ENCODE results near the gene LALBA.
A peak's percentile ranks its signal among the peaks of the same experiment; 100 is the strongest.
"Not testable (repeated sequence)": the region's sequence is repeated elsewhere in the genome, so short reads cannot be mapped to it uniquely, and the experiment has no call there.

The LALBA gene

DNA sequence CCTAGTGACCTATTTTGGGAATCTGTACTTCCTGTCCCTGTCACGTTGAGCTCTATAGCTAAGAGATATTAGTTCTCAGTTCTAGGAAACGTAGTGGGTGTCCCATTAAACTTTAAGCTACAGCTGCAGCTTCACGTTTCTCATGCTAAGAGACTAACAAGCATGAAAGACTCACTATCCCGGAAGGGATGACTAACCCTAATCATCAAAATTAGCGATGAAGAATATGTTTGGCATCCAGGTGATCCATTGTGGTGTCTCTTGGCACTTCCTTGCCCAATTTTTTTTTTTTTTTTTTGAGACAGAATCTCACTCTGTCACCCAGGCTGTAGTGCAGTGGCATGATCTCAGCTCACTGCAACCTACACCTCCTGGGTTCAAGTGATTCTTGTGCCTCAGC, 11.0 kb upstream of the LALBA start:
- no peaks in the 10 kb centered on the region for H3K27me3 ChIP-seq (ENCODE audit: insufficient read depth, poor library complexity, severe bottlenecking)
- H3K4me3 ChIP-seq (ENCODE audit: severe bottlenecking): no peak overlapping the region
- peak overlapping the region; percentile 55 for H3K27ac ChIP-seq (ENCODE audit: poor library complexity, severe bottlenecking)
- H3K36me3 ChIP-seq (ENCODE audit: low read depth): no peaks in the 10 kb centered on the region
- DNase-seq (ENCODE audit: low spot score) (no peak), ATAC-seq (ENCODE audit: low read depth) (peak; percentile 97)
- peaks cover 12% of the 10 kb centered on the region for H3K4me1 ChIP-seq (ENCODE audit: insufficient read depth, poor library complexity, severe bottlenecking)
- H3K9me3 ChIP-seq (ENCODE audit: severe bottlenecking): no peaks in the 10 kb centered on the region
- TF ChIP-seq, protein P1, sequence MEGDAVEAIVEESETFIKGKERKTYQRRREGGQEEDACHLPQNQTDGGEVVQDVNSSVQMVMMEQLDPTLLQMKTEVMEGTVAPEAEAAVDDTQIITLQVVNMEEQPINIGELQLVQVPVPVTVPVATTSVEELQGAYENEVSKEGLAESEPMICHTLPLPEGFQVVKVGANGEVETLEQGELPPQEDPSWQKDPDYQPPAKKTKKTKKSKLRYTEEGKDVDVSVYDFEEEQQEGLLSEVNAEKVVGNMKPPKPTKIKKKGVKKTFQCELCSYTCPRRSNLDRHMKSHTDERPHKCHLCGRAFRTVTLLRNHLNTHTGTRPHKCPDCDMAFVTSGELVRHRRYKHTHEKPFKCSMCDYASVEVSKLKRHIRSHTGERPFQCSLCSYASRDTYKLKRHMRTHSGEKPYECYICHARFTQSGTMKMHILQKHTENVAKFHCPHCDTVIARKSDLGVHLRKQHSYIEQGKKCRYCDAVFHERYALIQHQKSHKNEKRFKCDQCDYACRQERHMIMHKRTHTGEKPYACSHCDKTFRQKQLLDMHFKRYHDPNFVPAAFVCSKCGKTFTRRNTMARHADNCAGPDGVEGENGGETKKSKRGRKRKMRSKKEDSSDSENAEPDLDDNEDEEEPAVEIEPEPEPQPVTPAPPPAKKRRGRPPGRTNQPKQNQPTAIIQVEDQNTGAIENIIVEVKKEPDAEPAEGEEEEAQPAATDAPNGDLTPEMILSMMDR (IDR thresholded peaks at IDR 0.05; ENCODE audit: poor library complexity, severe bottlenecking): no peak

GRCh38 chr12:48572326-48572725, 2.5 kb upstream of the LALBA start:
- H3K27me3 ChIP-seq (ENCODE audit: insufficient read depth, poor library complexity, severe bottlenecking): no peaks in the 10 kb centered on the region
- no peak overlapping the region for H3K27ac ChIP-seq (ENCODE audit: poor library complexity, severe bottlenecking)
- no peaks in the 10 kb centered on the region for H3K9me3 ChIP-seq (ENCODE audit: severe bottlenecking)
- DNase-seq (ENCODE audit: low spot score) (no peak), ATAC-seq (ENCODE audit: low read depth) (no peak)
- TF ChIP-seq, protein P1 (IDR thresholded peaks at IDR 0.05; ENCODE audit: poor library complexity, severe bottlenecking): no peak
- H3K4me3 ChIP-seq (ENCODE audit: severe bottlenecking): no peak overlapping the region
- H3K36me3 ChIP-seq (ENCODE audit: low read depth): no peaks in the 10 kb centered on the region
- H3K4me1 ChIP-seq (ENCODE audit: insufficient read depth, poor library complexity, severe bottlenecking): no peaks in the 10 kb centered on the region

DNA sequence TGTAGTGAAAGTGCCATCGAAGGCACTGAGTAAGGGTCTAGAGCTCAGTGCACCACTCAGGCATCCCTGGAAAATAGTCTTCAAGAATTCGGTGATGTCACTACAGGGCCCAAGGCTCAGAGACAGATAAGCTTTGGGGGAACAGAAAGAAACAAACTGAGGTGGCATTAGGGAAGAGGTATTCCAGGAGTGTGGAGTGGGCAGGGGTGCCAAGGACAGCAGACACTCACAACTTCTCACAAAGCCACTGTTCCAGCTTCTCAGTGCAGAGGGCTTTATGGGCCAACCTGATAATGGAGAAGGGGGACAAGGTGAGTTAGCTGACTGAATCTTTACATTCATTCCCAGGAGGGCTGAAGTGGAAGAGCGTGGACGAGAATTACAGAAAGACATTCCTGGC, 2.1 kb downstream of the LALBA start:
- H3K27ac ChIP-seq (ENCODE audit: poor library complexity, severe bottlenecking): no peak overlapping the region
- TF ChIP-seq, protein P1 (IDR thresholded peaks at IDR 0.05; ENCODE audit: poor library complexity, severe bottlenecking): no peak
- no peaks in the 10 kb centered on the region for H3K4me1 ChIP-seq (ENCODE audit: insufficient read depth, poor library complexity, severe bottlenecking)
- no peaks in the 10 kb centered on the region for H3K36me3 ChIP-seq (ENCODE audit: low read depth)
- no peak overlapping the region for H3K4me3 ChIP-seq (ENCODE audit: severe bottlenecking)
- DNase-seq (ENCODE audit: low spot score) (no peak), ATAC-seq (ENCODE audit: low read depth) (no peak)
- no peaks in the 10 kb centered on the region for H3K9me3 ChIP-seq (ENCODE audit: severe bottlenecking)
- no peaks in the 10 kb centered on the region for H3K27me3 ChIP-seq (ENCODE audit: insufficient read depth, poor library complexity, severe bottlenecking)

DNA sequence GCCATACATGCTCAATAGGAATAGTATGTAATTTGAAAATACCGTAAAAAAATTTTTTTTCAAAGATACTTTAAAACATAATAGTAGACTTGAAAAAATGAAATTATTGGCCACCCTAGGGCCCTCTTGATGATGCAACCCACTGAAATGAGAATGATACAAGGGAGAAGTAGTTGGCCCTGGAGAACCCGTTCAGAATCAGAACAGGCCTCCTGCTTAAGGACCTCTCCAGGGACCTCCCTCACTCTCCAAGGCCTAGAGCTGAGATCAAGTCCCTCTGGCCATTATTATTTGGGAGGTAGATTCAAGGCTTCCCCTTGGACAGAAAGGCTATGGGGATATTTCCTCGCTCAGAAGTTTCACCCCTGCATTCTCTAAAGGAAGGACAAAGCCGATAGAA, 11.9 kb downstream of the LALBA start:
- no peaks in the 10 kb centered on the region for H3K4me1 ChIP-seq (ENCODE audit: insufficient read depth, poor library complexity, severe bottlenecking)
- TF ChIP-seq, protein P1 (IDR thresholded peaks at IDR 0.05; ENCODE audit: poor library complexity, severe bottlenecking): no peak
- DNase-seq (ENCODE audit: low spot score): no peak
- H3K9me3 ChIP-seq (ENCODE audit: severe bottlenecking): no peaks in the 10 kb centered on the region
- no peak overlapping the region for H3K27ac ChIP-seq (ENCODE audit: poor library complexity, severe bottlenecking)
- no peaks in the 10 kb centered on the region for H3K36me3 ChIP-seq (ENCODE audit: low read depth)
- no peaks in the 10 kb centered on the region for H3K27me3 ChIP-seq (ENCODE audit: insufficient read depth, poor library complexity, severe bottlenecking)
- no peak for ATAC-seq (ENCODE audit: low read depth)
- H3K4me3 ChIP-seq (ENCODE audit: severe bottlenecking): no peak overlapping the region

DNA sequence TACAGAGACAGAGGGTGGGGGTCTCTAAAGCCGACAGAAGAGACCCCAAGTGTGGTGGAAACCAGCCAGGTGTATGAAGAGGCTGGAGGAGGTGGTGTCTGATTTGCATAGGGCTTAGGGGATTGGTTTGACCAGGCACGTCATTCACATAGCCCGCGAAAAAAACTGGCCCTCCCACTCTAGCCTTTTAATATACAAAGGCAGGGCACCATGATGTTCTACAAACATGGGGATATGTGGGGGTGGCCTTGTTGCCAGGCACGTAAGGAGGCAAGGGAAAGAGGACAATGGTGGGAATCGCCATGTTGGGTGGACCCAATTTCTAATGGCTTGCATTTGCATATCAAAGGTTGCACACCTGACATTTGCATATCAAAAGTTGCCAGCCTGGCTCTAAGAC, 13.2 kb downstream of the LALBA start:
- TF ChIP-seq, protein P1 (IDR thresholded peaks at IDR 0.05; ENCODE audit: poor library complexity, severe bottlenecking): no peak
- Histone ChIP-seq H3K4me3 (ENCODE audit: severe bottlenecking) (no peak overlapping the region), H3K27me3 (ENCODE audit: insufficient read depth, poor library complexity, severe bottlenecking) (no peaks in the 10 kb centered on the region), H3K36me3 (ENCODE audit: low read depth) (no peaks in the 10 kb centered on the region), H3K9me3 (ENCODE audit: severe bottlenecking) (no peaks in the 10 kb centered on the region), H3K4me1 (ENCODE audit: insufficient read depth, poor library complexity, severe bottlenecking) (no peaks in the 10 kb centered on the region), H3K27ac (ENCODE audit: poor library complexity, severe bottlenecking) (no peak overlapping the region)
- DNase-seq (ENCODE audit: low spot score) (no peak), ATAC-seq (ENCODE audit: low read depth) (no peak)

GRCh38 chr12:48553666-48554343, 16.0 kb downstream of the LALBA start:
- ATAC-seq (ENCODE audit: low read depth); H3K9me3 ChIP-seq (ENCODE audit: severe bottlenecking); H3K27ac ChIP-seq (ENCODE audit: poor library complexity, severe bottlenecking); H3K4me1 ChIP-seq (ENCODE audit: insufficient read depth, poor library complexity, severe bottlenecking); H3K27me3 ChIP-seq (ENCODE audit: insufficient read depth, poor library complexity, severe bottlenecking); H3K4me3 ChIP-seq (ENCODE audit: severe bottlenecking); H3K36me3 ChIP-seq (ENCODE audit: low read depth); DNase-seq (ENCODE audit: low spot score): not testable (repeated sequence)

DNA sequence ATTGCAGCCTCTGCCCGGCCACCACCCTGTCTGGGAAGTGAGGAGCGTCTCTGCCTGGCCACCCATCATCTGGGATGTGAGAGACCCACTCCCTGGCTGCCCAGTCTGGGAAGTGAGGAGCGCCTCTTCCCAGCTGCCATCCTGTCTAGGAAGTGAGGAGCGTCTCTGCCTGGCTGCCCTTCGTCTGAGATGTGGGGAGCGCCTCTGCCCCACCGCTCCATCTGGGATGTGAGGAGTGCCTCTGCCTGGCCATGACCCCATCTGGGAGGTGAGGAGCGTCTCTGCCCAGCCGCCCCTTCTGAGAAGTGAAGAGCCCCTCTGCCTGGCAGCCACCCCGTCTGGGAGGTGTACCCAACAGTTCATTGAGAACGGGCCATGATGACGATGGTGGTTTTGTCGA, 18.2 kb downstream of the LALBA start:
- H3K27ac ChIP-seq (ENCODE audit: poor library complexity, severe bottlenecking); ATAC-seq (ENCODE audit: low read depth); H3K9me3 ChIP-seq (ENCODE audit: severe bottlenecking); H3K4me1 ChIP-seq (ENCODE audit: insufficient read depth, poor library complexity, severe bottlenecking); DNase-seq (ENCODE audit: low spot score); H3K27me3 ChIP-seq (ENCODE audit: insufficient read depth, poor library complexity, severe bottlenecking); H3K4me3 ChIP-seq (ENCODE audit: severe bottlenecking); H3K36me3 ChIP-seq (ENCODE audit: low read depth): not testable (repeated sequence)

All from RWPE2 (cell line).